GM19351 (cell line): ENCODE measurements around the gene GMPPB.
A peak's percentile ranks its signal among the peaks of the same experiment; 100 is the strongest.
"Not testable (repeated sequence)": the region's sequence is repeated elsewhere in the genome, so short reads cannot be mapped to it uniquely, and the experiment has no call there.

Experiments
- ATAC-seq: cut with Tn5 transposase; IDR thresholded peaks from one replicate; pipeline ENCODE4 v1.9.1; 2021; ENCODE audit warnings: mild to moderate bottlenecking, moderate library complexity; ENCODE audit not compliant: unreplicated experiment

The GMPPB gene

DNA sequence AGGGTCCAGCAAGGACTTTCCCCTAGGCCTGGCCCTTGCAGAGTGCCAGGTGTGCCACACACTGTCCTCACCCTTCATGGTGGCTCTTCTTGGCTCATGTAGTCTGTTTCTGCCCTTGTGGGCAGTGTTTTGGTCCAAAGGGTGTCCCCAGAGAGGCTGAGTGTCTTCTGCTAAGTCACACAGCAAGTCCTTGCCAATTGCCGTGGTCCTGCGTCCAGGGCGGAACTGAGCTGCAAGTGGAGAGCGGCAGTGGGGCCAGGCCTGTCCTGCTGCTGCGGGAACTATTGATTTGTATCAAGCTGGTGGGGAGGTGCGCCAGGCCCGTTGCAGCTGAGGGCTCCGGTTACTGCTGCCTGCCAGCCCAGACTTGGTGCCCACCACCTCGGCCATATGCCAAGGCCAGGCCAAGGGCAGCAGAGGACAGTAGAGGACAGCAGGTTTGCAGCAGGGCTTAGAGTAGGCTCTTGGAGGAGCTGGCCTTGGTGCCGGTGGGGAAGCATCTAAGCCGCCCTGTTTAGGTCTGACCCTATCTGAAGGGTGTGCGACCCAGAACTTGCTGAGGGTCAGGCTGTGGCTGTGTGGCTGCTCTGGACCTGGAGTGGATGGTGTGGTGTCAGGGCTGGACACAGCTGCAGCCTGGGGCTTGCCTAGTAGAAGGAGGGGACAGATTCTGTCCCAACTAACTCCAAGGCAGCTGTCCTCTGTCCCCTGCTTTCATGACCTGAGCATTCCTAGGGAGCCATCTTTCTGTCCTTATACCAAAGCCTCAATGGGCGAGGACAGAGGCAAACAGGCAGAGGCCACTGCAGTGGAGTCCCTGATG, 8.8 kb downstream of the GMPPB start:
- ATAC-seq = no peak

GRCh38 chr3:49713336-49714105, 10.2 kb downstream of the GMPPB start:
- no peak for ATAC-seq

- ATAC-seq = no peak
Measured at GRCh38 chr3:49712631-49713317, 11.0 kb downstream of the GMPPB start.

DNA sequence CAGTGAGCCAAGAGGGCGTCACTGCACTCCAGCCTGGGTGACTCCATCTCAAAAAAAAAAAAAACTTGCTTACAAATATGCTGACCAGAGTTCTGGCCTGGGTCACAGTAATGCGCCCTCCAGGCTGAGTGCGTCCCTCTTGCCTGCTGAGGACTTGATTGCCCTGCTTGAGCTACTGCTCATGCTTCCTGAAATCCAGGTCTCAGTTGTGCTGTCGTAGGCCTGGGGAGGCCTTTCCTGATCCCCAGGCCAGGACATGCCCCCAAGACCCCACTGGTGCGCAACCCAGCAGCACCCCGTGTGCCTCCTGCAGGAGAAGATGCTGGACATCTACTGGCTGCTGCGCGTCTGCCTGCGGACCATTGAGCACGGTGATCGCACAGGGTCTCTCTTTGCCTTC, 11.6 kb downstream of the GMPPB start:
- ATAC-seq = no peak

- ATAC-seq = no peak
Measured at GRCh38 chr3:49711489-49711888, 12.3 kb downstream of the GMPPB start.

GRCh38 chr3:49709852-49710251, 13.9 kb downstream of the GMPPB start:
- ATAC-seq = no peak

GRCh38 chr3:49707113-49707480, 16.7 kb downstream of the GMPPB start:
- no peak for ATAC-seq

DNA sequence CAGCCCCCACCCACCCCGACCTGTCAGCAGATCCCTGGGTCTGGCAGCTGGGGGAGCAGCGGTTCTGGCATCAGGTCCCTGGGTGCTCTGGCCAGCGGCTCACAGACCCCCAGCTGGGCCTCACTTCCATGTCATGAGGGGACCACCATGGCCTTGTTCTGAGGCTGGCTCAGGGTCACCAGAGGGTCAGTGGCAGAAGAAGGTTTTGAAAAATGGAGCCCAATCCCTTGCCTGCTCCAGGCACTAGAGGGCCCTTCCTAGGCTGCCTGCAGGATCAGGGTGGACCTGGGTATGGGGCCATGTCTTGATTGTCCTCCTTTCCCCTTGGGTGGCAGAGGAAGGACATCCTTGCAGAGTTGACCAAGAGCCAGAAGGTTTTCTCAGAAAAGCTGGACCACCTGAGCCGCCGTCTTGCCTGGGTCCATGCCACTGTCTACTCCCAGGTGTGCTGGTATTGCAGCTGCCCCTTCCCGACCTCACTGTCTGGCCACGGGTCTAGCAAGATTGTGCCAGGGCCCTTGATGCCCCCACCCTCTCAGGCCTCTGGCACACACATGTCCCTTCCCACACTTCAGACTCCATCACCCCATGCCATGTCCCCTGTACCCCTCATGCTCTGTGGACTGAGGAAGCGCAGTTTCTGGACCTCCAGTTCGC, 17.2 kb downstream of the GMPPB start:
- ATAC-seq = no peak

- ATAC-seq = no peak
Measured at GRCh38 chr3:49705390-49705960, 18.3 kb downstream of the GMPPB start.

GRCh38 chr3:49704629-49705028, 19.1 kb downstream of the GMPPB start:
- no peak for ATAC-seq

GRCh38 chr3:49703956-49704355, 19.8 kb downstream of the GMPPB start:
- ATAC-seq = no peak

GRCh38 chr3:49703443-49703927, 20.3 kb downstream of the GMPPB start:
- peak; percentile 77 for ATAC-seq

DNA sequence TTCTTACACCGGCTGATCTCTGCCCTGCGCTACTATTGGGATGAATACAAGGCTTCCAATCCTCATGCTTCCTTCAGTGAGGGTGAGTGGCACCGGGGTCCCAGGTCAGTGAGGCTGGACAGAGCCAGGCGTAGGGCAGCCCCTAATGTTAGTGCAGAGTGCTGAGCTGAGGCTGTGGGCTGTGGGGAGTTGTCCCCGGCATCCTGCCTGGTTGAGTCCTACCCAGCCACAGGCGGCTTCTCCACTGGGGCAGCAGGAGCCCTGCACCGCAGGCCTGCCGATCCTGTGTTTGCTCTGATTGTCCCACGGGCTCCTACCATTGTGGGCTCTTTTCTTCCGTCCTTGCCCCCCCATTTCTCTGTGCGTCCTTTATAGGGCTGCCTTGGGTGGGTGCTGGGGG, 21.1 kb downstream of the GMPPB start:
- no peak for ATAC-seq

DNA sequence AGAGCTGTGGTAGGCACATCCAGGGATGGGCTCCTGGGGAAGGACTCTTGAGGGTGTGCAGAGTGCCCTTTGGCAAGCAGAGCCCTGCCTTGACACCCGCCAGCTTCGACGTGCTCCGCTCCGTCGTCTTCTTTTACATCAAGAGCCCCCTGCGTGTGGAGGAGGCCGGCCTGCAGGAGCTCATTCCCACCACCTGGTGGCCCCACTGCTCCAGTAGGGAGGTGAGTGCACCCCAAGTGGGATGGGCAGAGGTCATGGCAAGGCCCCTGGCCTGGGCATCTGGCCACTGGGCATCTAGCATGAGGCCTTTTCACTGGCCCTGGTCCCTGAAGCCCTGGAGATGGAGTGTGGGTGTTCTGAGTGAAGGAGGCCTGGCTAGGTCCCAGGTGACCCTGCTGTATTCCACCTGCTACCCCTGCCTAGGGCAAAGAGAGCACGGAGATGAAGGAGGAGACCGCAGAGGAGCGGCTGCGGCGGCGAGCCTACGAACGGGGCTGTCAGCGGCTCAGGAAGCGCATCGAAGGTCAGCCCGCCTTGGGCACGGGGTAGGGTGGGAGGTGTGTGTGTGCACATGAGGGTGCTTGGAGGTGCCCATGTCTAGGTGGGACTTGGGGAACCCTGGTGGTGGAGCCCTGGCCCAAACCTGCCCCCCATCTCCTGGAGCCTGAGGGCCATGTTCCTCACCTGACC, 22.2 kb downstream of the GMPPB start:
- no peak for ATAC-seq

DNA sequence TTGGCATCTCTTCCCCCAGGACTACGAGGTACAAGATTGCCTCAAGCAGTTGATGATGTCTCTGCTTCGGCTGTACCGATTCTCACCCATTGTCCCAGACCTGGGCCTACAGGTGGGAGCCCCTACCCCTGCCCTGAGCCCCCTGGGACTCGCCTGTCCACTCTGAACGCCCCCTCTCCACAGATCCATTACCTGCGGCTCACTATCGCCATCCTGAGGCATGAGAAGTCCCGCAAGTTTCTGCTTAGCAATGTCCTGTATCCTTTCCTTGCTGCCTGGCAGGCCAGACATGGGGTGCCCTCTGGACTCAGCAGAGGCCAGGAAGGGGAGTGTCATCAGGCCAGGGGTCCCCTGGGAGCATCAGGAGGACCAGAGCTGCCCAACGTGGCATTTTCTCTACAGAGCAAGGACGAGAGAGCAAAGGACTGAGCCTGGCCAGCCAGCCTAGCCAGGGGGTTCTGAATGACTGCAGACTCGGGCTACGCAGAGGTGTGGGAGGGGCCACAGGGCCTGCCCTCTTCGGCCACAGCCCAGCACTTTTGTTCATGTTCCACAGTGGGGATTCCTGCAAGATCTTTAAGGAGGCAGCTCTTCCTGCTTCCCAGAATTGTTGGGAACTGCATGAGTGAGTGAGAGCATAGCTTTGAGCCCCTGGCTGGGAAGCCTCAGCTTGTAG, 23.2 kb downstream of the GMPPB start:
- ATAC-seq = no peak

GRCh38 chr3:49700014-49700413, 23.7 kb downstream of the GMPPB start:
- no peak for ATAC-seq

- ATAC-seq = no peak
Measured at GRCh38 chr3:49699281-49699979, 24.3 kb downstream of the GMPPB start.

GRCh38 chr3:49695350-49696015, 28.3 kb downstream of the GMPPB start:
- ATAC-seq = not testable (repeated sequence)
